HG02763 (cell line): ENCODE measurements around the gene KCNQ1.

Experiments used
- ATAC-seq: cut with Tn5 transposase; IDR thresholded peaks from one replicate; pipeline ENCODE4 v1.9.1; 2021; ENCODE audit warnings: mild to moderate bottlenecking, moderate library complexity; ENCODE audit not compliant: unreplicated experiment

KCNQ1 gene

DNA sequence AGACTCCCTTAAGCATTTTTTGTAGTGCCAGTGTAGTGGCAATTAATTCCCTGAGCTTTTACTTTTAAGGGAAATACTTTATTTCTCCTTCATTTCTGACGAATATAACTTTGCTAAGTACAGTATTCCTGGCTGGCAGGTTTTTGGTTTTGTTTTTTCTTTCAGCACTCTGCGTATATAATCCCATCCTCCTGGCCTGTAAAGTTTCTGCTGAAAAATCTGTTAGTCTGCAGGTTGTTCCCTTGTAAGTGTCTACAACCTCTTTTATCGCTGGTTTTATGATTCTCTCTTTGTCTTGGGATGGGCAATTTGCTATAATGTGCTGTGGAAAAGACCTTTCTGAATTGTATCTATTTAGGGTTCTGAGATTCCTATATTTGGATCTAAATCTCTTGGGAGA, 198.9 kb downstream of the KCNQ1 start:
- no peak for ATAC-seq

DNA sequence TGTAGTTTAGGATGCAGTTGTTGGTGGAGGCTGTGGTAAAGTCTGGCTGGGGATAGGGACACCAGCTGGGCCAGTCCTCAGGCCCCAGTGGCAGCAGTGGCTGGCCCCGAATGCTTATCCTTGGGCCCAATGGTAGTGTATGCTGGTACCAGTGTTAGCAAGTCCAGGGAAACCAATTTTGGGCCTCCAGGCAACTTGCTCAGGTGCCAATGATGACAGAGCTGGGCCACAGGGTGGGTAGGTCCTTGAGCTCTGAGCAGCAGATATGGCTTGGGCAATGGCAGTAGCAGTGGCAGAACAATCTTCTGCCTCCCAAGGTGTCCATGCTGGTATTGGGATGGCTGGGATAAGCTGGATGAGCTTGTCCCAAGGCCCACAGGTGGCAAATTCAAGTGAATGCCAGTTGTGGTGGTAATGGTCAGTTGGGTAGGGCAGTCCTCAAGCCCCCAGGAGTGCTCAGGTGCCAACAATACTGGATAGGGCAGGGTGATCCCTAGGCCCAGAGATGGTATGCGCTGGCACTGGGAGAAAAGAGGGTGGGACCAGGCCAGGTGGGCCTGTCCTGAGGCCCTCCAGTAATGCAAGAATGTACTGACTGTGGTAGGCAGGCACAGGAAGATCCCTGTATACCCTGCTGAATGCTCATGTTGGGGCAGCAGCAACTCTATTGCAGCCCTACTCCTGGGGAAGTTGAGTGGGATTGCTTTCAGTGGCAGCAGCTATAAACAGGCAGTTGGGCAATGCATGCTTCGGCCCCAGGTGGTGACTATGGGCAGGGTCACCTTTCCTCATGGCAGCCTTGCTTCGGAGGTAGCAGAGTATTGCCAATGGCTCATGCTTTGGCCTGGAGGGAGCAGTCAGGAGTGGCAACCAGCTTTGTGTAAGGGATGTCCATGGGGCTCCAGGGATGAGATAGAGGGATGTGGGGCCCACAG, 200.3 kb downstream of the KCNQ1 start:
- ATAC-seq = no peak

DNA sequence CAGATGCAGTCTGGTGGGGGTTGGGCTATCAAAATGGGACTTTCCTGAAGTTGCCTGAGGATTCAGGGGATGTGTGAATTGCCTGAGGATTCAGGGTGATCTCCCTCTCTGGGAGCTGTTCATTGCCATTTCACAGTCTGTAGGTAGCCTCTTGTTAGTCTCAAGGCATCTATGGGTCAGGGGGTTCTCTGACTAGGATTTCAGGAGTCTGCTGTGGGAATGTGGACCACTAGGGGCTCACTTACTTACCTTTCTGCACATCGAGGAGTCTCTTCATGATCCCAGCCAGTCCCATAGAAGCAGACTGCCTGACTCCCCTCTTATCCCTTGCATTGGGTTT, 200.9 kb downstream of the KCNQ1 start:
- ATAC-seq = no peak

DNA sequence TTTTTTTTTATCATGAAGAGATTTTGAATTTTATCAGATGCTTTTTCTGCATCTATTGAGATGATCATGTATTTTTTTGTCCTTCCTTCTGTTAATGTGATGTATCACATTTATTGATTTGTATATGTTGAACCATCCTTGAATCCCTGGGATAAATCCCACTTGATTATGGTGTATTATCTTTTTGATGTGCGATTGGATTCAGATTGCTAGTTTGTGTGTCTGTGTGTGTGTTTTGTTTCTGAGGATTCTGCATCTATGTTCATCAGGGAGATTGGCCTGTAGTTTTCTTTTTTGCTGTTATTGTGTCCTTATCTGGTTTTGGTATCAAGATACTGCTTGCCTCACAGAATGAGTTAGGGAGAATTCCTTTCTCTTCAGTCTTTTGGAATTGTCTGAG, 202.4 kb downstream of the KCNQ1 start:
- no peak for ATAC-seq

DNA sequence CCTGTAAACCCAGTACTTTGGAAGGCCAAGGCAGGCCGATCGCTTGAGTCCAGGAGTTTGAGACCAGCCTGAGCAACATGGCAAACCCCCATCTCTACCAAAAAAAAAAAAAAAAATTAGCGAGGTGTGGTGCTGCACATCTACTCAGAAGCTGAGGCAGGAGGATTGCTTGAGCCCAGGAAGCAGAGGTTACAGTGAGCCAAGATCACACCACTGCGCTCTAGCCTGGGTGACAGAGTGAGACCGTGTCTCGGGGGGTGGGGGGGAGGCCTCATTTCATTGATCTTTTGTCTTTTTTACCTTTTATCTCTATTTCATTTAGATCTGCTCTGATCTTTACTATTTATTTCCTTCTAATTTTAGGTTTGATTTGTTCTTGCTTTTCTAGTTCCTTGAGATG, 203.1 kb downstream of the KCNQ1 start:
- ATAC-seq = no peak

DNA sequence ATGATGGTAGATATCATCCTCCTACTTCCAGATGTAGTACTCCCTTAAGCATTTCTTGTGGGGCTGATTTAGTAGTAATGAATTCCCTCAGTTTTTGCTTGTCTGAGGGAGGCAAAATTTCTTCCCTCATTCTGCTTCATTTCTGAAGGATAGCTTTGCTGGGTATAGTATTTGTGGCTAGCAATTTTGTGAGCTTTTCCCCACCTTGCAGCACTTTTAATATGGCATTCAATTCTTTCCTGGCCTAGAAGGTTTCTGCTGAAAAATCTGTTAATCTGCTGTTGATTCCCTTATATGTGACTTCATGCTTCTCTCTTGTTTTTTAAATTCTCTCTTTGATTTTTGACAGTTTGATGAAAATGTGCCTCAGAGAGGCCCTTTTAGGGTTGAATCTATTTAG, 204.6 kb downstream of the KCNQ1 start:
- no peak for ATAC-seq

DNA sequence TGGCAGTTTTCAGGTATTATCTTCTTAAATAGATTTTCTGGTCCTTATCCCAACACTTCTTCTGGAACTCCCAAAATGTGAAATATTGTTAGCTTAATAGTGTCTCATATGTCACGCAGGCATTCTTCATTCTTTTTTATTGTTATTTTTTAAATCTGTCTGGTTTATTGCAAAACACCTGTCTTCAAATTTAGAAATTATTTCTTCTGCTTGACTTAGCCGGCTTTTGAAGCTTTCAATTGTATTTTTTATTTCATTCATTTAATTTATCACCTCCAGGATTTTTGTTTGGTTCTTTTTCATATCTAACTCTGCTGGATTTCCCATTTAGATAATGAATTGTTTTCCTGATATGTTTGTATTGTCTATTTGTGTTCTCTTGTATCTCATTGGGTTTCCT, 205.0 kb downstream of the KCNQ1 start:
- no peak for ATAC-seq

DNA sequence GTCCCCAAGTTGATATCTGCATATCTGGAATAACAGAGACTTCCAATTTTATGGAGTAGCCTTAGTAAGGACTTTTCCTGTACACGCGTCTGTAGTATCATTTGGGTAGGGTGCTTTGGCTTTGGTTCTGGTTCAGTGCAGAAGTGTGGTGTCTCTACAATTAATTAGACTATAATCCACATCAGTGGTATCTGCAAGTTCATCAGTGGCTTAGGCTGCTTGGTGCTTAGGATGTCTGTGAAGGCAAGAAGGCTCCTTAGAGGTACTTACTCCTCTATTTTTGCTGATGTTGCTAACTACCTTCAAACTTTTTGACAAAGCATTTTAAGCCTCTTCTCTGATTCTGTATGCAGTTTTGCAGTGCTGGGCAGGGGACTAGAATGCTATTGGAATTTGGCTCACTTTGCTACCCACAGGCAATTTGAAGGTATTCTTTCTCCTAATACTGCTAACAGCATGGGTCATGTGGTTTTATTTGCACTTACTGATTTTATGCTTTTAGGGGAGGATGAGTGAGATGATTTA, 205.6 kb downstream of the KCNQ1 start:
- no peak for ATAC-seq

DNA sequence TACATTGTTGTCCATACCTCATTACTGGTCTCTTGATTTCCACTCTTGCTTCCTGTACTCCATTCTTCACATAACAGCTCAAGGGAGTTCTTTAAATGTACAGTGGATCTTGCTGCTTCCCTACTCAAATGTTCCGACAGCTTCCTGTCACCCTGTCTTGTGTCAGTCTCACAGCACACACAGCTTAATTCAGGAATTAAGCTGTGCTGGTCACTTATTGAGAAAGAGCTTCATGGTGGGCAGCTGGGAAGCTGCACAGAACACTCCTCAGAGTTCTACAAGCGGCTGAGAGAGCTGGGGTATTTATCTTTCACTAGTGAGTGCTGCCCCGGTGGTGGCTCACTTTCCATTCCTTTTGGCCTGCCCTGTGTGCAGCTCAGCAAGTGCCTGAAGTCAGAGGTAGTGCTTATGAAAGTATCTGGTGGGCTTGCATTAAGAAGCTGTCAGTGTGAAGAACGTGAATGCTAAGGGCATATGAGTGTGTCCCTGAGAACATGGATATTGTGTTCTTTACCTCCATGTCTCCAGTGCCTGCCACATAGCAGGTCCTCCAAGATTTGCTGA, 206.3 kb downstream of the KCNQ1 start:
- no peak for ATAC-seq

DNA sequence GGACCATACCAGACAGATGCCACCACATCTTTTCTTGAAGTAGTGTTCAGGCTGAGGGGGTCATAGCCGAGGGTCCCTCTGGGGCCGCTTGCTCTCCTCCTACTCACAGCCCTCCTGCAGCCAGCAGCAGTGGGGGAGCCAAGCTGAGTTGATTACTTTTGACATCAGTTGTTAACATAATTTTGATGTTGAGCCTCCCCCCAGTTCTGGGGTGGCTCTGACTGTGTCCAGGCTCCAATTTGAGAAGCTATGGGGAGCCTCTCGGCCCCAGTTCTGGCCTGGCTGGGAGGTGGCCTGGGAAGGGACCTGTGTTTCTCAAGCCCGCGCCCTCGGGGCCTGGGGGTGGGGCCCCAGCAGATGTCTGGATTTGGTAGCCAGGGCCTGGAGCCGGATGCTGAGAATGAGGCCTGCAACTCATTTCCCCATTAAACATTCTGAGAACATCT, 207.0 kb downstream of the KCNQ1 start:
- ATAC-seq = no peak

DNA sequence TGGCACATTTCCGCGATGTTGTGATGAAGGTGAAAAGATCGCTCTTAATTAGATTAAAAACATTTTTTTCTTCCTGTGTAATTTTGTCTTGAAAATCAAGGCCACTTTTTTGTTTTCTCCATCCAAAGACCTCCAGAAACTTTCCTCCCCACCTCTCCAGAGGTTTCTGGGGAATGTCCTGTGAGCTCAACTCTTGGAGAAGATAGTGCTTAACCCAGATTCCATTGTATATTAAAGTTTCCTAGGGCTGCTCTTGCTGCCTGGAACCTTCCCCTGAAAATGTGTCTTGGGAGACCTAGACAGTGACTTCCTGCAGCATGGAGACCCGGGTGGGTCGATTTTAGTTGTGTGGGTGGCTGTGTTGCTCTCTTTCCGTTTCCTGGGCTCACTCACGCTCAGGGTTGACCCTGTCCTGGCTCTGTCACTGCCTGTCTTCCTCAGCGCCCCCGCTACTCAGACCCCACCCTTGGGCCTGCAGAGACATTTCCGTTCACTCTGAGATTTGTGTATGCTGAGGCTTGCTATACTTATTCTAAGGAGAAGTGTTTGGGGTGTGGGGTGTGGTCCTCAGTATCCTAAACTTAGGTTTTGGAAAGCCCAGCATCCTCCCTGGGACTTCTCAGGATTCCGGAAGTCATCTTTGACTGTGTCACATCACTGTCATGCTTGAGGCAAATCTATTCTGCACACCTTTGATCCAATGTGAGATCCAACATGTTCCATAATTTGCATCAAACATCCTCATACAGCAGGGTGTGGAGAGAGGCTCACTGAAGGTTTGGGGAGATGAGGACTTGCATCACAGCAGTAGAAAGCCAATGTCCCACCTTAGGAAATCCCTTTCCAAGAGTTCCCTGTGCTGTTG, 207.8 kb downstream of the KCNQ1 start:
- no peak for ATAC-seq

DNA sequence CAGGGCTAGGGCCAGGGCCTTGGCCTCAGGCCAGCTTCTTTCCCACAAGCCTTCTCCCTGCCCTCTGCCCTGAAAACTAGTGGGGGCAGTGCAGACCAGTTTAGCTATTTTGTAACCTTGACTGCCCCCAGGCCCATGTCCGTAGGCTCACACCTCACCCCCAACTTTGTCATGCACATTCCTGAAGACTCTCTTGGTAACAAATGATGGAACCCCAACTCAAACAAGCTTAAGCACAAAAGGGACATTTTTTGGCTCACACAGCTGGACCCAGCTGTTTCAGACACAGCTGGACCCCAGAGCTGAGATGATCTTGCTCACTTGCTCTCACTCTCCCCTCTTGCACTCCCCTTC, 208.4 kb downstream of the KCNQ1 start:
- no peak for ATAC-seq

DNA sequence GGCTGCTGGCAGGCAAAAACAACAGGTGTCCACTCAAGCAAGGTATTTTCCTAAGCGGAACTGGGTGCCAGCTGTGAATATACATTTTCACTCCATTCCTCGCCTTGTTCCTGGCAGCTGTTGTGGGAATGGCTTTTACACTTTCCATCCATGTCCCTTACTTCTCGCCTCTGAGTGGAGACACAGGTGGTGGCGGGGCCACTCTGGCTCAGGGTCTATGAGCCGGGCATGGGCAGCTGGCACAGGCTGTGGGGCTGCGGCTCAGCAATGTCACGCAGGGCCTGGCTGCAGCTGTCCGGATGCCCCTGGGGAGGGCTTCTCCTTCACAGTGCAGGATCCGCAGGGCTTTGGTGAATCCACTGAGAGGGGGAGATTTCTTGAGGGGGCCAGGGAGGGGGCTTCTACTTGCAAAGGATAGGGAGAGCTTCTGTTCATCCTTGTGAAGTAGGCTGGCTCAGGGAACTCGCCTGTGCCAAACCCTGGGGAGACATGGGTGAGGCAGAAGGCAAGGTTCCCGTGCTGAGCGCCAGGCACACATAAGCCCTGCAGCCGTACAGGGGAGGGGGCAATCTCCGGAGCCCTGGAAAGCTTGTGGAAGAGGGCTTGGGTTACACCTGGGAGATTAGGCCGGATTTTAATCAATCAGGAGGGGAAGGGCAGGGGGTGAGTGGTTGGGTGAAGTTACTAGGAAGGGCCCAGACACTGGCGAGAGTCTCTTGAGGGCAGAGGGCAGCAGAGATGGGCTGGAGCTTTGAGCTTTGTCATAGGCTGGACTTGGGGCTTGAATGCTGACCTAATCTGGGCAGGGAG, 209.3 kb downstream of the KCNQ1 start:
- no peak for ATAC-seq

DNA sequence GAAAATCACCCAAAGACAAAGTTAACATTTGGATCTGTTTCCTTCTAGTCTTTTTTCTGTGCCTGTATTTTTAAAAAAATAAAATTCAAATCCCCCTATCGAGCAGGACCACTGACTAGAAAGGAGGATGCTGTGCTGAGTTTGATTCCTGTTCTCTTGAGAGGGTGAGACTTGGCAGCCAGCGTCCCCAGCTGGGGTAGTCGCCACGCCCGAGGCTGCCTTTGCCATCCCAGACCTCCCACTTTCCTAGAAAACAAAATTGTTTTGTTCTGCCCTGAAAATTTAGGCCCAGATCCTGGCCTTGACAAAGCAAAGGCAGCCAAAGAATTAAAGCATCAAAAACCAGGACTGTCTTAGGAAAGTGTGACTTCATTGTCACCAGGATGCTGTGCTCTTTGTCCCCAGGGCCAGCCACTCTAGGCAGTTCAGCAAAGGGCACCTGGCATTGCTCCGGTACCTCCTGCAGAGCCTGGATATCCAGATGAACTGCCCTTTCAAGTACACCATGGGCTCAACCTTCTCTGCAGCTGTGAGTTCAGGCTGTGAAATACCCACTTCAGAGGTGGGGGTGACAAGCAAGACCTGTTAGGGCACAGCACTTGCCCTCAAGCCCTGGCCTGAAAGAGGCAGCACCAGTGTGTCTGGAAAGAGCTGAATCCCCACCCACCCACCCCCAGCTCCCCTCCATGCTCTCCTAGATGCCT, 210.4 kb downstream of the KCNQ1 start:
- ATAC-seq = no peak

DNA sequence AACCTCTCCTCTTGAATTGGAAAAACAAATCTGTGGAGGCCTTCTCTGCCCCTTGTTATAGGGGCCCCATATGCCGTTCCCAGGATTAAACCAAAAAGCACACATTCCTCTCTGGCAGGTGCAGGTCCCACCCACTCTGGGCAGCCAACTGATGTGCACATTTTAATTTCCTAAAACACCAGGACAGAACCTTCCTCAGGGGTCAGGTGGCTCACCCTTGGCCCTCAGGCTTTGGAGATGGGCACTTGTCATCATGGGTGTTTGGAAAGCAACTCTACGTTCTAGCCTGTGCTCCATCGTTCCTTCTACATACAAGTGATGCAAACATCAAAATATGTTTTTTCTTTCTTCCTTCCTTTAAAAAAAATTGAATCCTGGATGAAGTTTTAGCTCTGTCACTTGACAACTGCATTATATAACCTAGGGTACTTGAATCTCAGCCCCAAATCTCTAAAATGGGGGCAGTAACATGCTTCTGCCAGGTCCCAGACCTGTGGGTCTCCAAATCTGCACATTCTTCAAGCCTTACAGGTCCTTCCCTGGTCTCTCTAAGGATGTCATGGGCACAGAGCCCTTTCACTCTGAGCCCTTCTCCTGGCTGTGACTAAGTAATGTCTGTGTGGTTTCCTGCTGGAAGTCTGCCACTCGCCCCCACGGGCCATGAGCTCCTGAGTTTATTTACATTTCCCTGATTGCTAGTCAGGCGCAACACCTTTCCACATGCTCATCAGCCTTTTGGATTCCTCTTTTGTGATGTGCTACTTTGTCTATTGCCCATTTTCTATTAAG, 211.2 kb downstream of the KCNQ1 start:
- ATAC-seq = no peak

DNA sequence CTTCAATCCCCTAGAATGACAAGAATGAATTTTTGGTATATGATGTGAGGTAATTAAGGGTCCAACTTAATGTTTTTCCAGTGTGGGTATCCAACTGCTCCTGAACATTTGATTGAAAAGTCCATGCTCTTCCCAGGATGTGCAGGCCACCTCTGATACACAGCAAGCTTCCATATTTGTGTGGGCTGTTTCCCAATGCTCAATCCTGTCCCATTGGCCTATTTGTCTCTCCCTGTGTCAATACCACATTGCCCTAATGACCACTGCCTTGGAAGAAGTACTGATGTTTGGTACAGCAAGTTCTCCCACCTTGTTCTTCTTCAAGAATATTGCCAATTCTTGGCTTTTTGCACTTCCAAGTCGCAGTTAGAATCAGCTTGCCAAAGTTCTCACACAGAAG, 212.1 kb downstream of the KCNQ1 start:
- ATAC-seq = no peak

DNA sequence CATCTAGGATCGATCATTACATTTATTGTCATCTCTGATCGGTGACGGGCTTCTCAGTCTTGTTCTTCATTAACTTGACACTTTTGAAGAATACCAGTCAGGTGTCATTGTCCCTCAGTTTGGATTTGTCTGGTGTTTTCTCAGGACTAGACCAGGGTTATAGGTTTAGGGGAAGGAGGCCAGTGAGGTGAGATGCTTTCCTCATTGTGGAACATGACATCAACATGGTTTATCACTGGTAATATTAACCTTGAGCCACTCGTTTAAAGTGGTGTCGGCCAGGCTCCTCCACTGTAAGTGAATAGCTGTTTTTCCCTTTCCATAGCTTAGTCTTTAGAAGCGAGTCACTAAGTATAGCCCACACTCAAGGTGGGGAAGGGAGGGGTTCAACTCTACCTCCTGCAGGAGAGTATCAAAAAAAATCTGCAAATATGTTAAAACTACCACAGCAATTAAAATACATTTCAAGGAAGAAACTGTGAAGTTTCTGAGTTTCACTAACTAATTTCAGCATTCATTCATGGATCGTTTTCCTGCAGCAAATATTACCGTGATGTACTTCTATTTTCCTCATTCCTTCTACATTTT, 213.0 kb downstream of the KCNQ1 start:
- no peak for ATAC-seq

DNA sequence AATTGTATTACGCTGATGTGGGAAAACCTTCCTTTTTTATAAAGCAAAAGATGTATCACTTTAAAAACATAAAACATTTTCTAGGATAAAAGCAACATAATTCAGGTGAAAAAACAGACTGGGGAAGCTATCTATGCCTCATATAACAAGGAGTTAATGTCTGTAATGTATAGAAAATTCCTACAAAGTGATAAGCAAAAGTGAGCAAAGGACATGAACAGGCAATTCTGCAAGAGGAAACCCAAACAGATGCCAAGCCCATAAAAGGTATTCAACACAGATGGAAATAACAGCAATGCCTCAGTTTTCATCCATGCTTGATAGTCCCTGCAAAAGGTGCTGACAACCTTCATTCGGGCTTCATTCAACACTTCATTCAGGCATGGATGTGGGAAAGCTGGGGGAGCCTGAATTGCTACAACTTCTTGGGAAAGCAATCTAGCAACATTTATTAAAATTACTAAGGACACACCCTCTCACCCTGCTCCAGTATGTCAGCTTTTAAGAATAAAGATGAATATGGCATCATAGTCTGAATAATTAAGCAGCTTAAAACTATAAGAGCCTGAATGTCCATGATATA, 215.6 kb downstream of the KCNQ1 start:
- no peak for ATAC-seq
